H1 (cell line): Measurements from ENCODE around the gene NLRX1. TPM values are rescaled to one million over a fixed set of nuclear protein-coding genes. Genes with fewer than 3 reads are reported as not detected.

ENCODE experiments used
- CTCF ChIA-PET: fragments of 300-600 bp; sonication (Branson Sonifier 250); formaldehyde crosslinking; loops from one replicate; lab custom pipeline; 2021; ENCODE audit not compliant: partially characterized antibody; lab: Charles Lee
- POLR2A ChIA-PET: fragments of 300-600 bp; sonication (Branson Sonifier 250); formaldehyde crosslinking; loops from one replicate; lab custom pipeline; 2021; ENCODE audit warnings: inconsistent platforms; ENCODE audit not compliant: partially characterized antibody; lab: Charles Lee
- DNase-seq, 2 experiments: peaks; one replicate each; pipeline versions ENCODE4 v3.0.0 to v3.0.0-alpha.2; 2010 to 2022; ENCODE audit warnings: low spot score in 2 of 2, low read depth in 1 of 2, mixed read lengths in 1 of 2
- FAIRE-seq: peaks from 2 replicates; lab custom pipeline; 2011; peaks lifted over from hg19 to GRCh38; lab: Jason Lieb, UNC
- H2AFZ ChIP-seq: 2 replicates; pipeline ENCODE4 v1.8.1; 2012; ENCODE audit warnings: low read length, inconsistent platforms
- H2AK5ac ChIP-seq: 2 replicates; pipeline ENCODE4 v1.6.1; 2013; ENCODE audit warnings: low read depth, low read length
- H2BK120ac ChIP-seq: replicated peaks from 2 replicates; pipeline ENCODE3; 2013; ENCODE audit warnings: low read depth, low read length, inconsistent platforms
- H2BK12ac ChIP-seq: 2 replicates; pipeline ENCODE4 v1.6.1; 2013; ENCODE audit warnings: low read depth, low read length
- H2BK15ac ChIP-seq: 2 replicates; pipeline ENCODE4 v1.6.1; 2013; ENCODE audit warnings: low read length
- H2BK20ac ChIP-seq: 2 replicates; pipeline ENCODE4 v1.6.1; 2013; ENCODE audit warnings: low read length
- H2BK5ac ChIP-seq: 2 replicates; pipeline ENCODE4 v1.6.1; 2013; ENCODE audit warnings: low read depth, low read length
- H3K14ac ChIP-seq: 2 replicates; pipeline ENCODE4 v1.6.1; 2013; ENCODE audit warnings: inconsistent platforms; ENCODE audit not compliant: insufficient read length
- H3K18ac ChIP-seq: 2 replicates; pipeline ENCODE4 v1.6.1; 2013; ENCODE audit warnings: low read length; ENCODE audit errors: extremely low read depth
- H3K23ac ChIP-seq: 2 replicates; pipeline ENCODE4 v1.6.1; 2013; ENCODE audit warnings: inconsistent platforms; ENCODE audit not compliant: insufficient read length
- H3K23me2 ChIP-seq: 2 replicates; pipeline ENCODE4 v1.6.1; 2013; ENCODE audit warnings: low read depth, low read length
- H3K27ac ChIP-seq: 2 replicates; pipeline ENCODE4 v1.6.1; 2011; ENCODE audit warnings: low read depth, low read length, inconsistent platforms
- H3K27me3 ChIP-seq, 4 experiments: replicated peaks in 1 of 4; 1 replicate in 1 of 4; 2 replicates in 3 of 4; pipeline versions ENCODE4 v1.6.1 to v1.8.1; 2011 to 2013; ENCODE audit warnings: low read length in 3 of 4, mild to moderate bottlenecking in 3 of 4, inconsistent platforms in 2 of 4, mixed read lengths in 2 of 4, moderate library complexity in 1 of 4; ENCODE audit not compliant: control insufficient read depth in 3 of 4, insufficient read depth in 3 of 4; ENCODE audit errors: extremely low read depth in 1 of 4
- H3K36me3 ChIP-seq, 4 experiments: 2 replicates each; pipeline versions ENCODE4 v1.6.1 to v1.8.1; 2011 to 2013; ENCODE audit warnings: mild to moderate bottlenecking in 4 of 4, low read length in 3 of 4, moderate library complexity in 2 of 4, control low read depth in 1 of 4, inconsistent platforms in 1 of 4; ENCODE audit not compliant: insufficient read depth in 4 of 4, control insufficient read depth in 2 of 4
- H3K4ac ChIP-seq: replicated peaks from 2 replicates; pipeline ENCODE3; 2013; ENCODE audit warnings: low read length, low read depth, mixed read lengths, inconsistent platforms; ENCODE audit not compliant: insufficient read length
- H3K4me1 ChIP-seq, 4 experiments: replicated peaks in 1 of 4; 1 replicate in 1 of 4; 2 replicates in 3 of 4; pipeline versions ENCODE4 v1.6.1 to v1.8.1; 2011 to 2013; ENCODE audit warnings: low read length in 3 of 4, inconsistent platforms in 2 of 4, mixed read lengths in 1 of 4; ENCODE audit not compliant: insufficient read depth in 4 of 4, control insufficient read depth in 3 of 4
- H3K4me2 ChIP-seq, 2 experiments: 2 replicates each; pipeline versions ENCODE4 v1.6.1 to v1.8.1; 2011 to 2013; ENCODE audit warnings: low read depth in 2 of 2, low read length in 2 of 2, control low read depth in 1 of 2, inconsistent platforms in 1 of 2, mild to moderate bottlenecking in 1 of 2; ENCODE audit not compliant: insufficient read depth in 1 of 2
- H3K4me3 ChIP-seq, 4 experiments: fragments of 200-600, 300-600 bp in 1 of 4; sonication (generic), shearing (Covaris generic), sonication (Bioruptor Twin) in 1 of 4; 2 replicates each; pipeline versions ENCODE4 v1.5.1 to v1.8.1; 2011 to 2016; ENCODE audit warnings: low read length in 4 of 4, low read depth in 3 of 4, control low read depth in 2 of 4, inconsistent platforms in 2 of 4, mild to moderate bottlenecking in 2 of 4, mixed read lengths in 1 of 4, moderate library complexity in 1 of 4; ENCODE audit not compliant: insufficient read depth in 2 of 4; ENCODE audit errors: extremely low read depth in 1 of 4
- H3K56ac ChIP-seq: replicated peaks from 2 replicates; pipeline ENCODE3; 2013; ENCODE audit warnings: low read depth, mild to moderate bottlenecking, mixed read lengths, low read length, inconsistent platforms; ENCODE audit not compliant: insufficient read length
- H3K79me1 ChIP-seq: 2 replicates; pipeline ENCODE4 v1.6.1; 2013; ENCODE audit warnings: low read depth, low read length, control low read depth
- H3K79me2 ChIP-seq, 2 experiments: 2 replicates each; pipeline versions ENCODE4 v1.6.1 to v1.8.1; 2012 to 2013; ENCODE audit warnings: low read length in 2 of 2, mild to moderate bottlenecking in 2 of 2, inconsistent platforms in 1 of 2; ENCODE audit not compliant: insufficient read depth in 2 of 2, control insufficient read depth in 1 of 2
- H3K9ac ChIP-seq, 4 experiments: replicated peaks in 1 of 4; 1 replicate in 1 of 4; 2 replicates in 3 of 4; pipeline versions ENCODE4 v1.6.1 to v1.8.1; 2011 to 2013; ENCODE audit warnings: low read depth in 3 of 4, low read length in 3 of 4, control low read depth in 2 of 4, mild to moderate bottlenecking in 2 of 4, moderate library complexity in 2 of 4, inconsistent platforms in 1 of 4; ENCODE audit errors: extremely low read depth in 1 of 4
- H3K9me3 ChIP-seq, 2 experiments: 2 replicates each; pipeline versions ENCODE4 v1.6.1 to v1.8.1; 2012 to 2013; ENCODE audit warnings: mild to moderate bottlenecking in 2 of 2, moderate library complexity in 2 of 2, control low read depth in 1 of 2, inconsistent platforms in 1 of 2, low read depth in 1 of 2, low read length in 1 of 2, mixed read lengths in 1 of 2; ENCODE audit not compliant: insufficient read depth in 2 of 2
- H4K20me1 ChIP-seq, 2 experiments: replicated peaks in 1 of 2; 2 replicates each; pipeline versions ENCODE3 to v1.8.1; 2011 to 2013; ENCODE audit warnings: inconsistent platforms in 2 of 2, low read length in 2 of 2, mild to moderate bottlenecking in 1 of 2; ENCODE audit not compliant: insufficient read depth in 2 of 2, control insufficient read depth in 1 of 2
- H4K5ac ChIP-seq: 2 replicates; pipeline ENCODE4 v1.6.1; 2013; ENCODE audit warnings: low read length, low read depth, mixed read lengths, inconsistent platforms; ENCODE audit not compliant: insufficient read length
- H4K8ac ChIP-seq: 2 replicates; pipeline ENCODE4 v1.8.0; 2013; ENCODE audit warnings: mild to moderate bottlenecking, moderate library complexity, low read length, inconsistent platforms; ENCODE audit not compliant: insufficient read depth; ENCODE audit errors: extremely low read depth
- H4K91ac ChIP-seq: replicated peaks from 2 replicates; pipeline ENCODE3; 2013; ENCODE audit warnings: low read length, mixed read lengths, inconsistent platforms; ENCODE audit not compliant: insufficient read length
- BCL11A ChIP-seq, 2 experiments: IDR thresholded peaks; one replicate each; pipeline ENCODE4 v1.6.1; 2011; ENCODE audit warnings: low read depth in 2 of 2, low read length in 2 of 2, mild to moderate bottlenecking in 2 of 2
- CEBPB ChIP-seq: IDR thresholded peaks from 2 replicates; pipeline ENCODE4 v1.6.1; 2012; ENCODE audit warnings: low read depth, low read length
- E2F6 ChIP-seq: IDR thresholded peaks from 2 replicates; pipeline ENCODE4 v1.6.1; 2012; ENCODE audit warnings: inconsistent platforms
- EZH2 ChIP-seq: fragments of 200-600 bp; sonication (generic); IDR thresholded peaks from 2 replicates; pipeline ENCODE4 v1.7.1; 2012; ENCODE audit warnings: low read depth, mild to moderate bottlenecking, moderate library complexity, low read length, inconsistent platforms; ENCODE audit not compliant: severe bottlenecking
- GABPA ChIP-seq: IDR thresholded peaks from 2 replicates; pipeline ENCODE4 v1.6.1; 2011; ENCODE audit warnings: mild to moderate bottlenecking, low read length, moderate library complexity, borderline replicate concordance; ENCODE audit not compliant: insufficient read depth
- HDAC2 ChIP-seq, 2 experiments: fragments of 300-600 bp in 1 of 2; sonication (generic) in 1 of 2; IDR thresholded peaks; 2 replicates each; pipeline ENCODE4 v1.6.1; 2011 to 2012; ENCODE audit warnings: low read depth in 2 of 2, low read length in 2 of 2, mild to moderate bottlenecking in 2 of 2, moderate library complexity in 2 of 2, borderline replicate concordance in 1 of 2, inconsistent platforms in 1 of 2
- KDM1A ChIP-seq: fragments of 200-600, 300-600 bp; sonication (generic); IDR thresholded peaks from 2 replicates; pipeline ENCODE4 v1.7.1; 2016; ENCODE audit warnings: mild to moderate bottlenecking, low read length, borderline replicate concordance
- MAFK ChIP-seq: IDR thresholded peaks from 2 replicates; pipeline ENCODE4 v1.6.1; 2012; ENCODE audit warnings: low read depth, mild to moderate bottlenecking, improper control_type of control experiment, low read length
- NANOG ChIP-seq: IDR thresholded peaks from 2 replicates; pipeline ENCODE4 v1.6.1; 2011; ENCODE audit warnings: low read length, low read depth, mild to moderate bottlenecking, inconsistent platforms; ENCODE audit not compliant: insufficient read depth, poor library complexity, severe bottlenecking
- POU5F1 ChIP-seq: IDR thresholded peaks from 2 replicates; pipeline ENCODE4 v1.6.1; 2011; ENCODE audit warnings: low read depth, mild to moderate bottlenecking, low read length, moderate library complexity
- RBBP5 ChIP-seq: IDR thresholded peaks from 2 replicates; pipeline ENCODE4 v1.7.1; 2012; ENCODE audit warnings: low read depth, mild to moderate bottlenecking, inconsistent platforms, low read length, moderate library complexity, borderline replicate concordance
- whole genome bisulfite sequencing, 2 experiments: shearing (Covaris generic) in 1 of 2; methylation state at CpG; one replicate each; pipeline versions ENCODE4 v1.1.6 to v1.1.7; 2013 to 2015; ENCODE audit warnings: low lambda C conversion rate in 2 of 2, mixed read lengths in 2 of 2, inconsistent platforms in 1 of 2, low coverage in 1 of 2, missing lambda C conversion rate in 1 of 2; ENCODE audit not compliant: insufficient replicate concordance in 2 of 2, insufficient coverage in 1 of 2, insufficient read length in 1 of 2; ENCODE audit errors: extremely low coverage in 1 of 2, missing lambda C conversion rate in 1 of 2; 5-methylcytosine and 5-hydroxymethylcytosine counted together
- polyA plus RNA-seq, 7 experiments: library from polyadenylated mRNA; depleted of rRNA in 3 of 7; stranded (reverse) in 5 of 7; unstranded in 2 of 7; fragments of >200 nt in 5 of 7; fragments of 200-250 nt in 2 of 7; gene quantifications; 1 replicate in 5 of 7; 2 replicates in 1 of 7; 4 replicates in 1 of 7; pipeline versions ENCODE4 v1.2.1 to v1.2.3, GENCODE V29; 2011 to 2013; ENCODE audit warnings: missing spikeins in 2 of 7, mixed read lengths in 2 of 7
- total RNA-seq: library from RNA; stranded (reverse); fragmentation: NEBNext Ultra II Directional; extraction: Animal tissue kit (Norgen Biotek cat#: 25700); gene quantifications from 2 replicates; pipeline ENCODE4 v1.2.1, GENCODE V29; 2021

Gene NLRX1
- total and polyA plus RNA-seq, 2 of the 8 experiments (the other 6 are each of a cell fraction or from before 2014, with no cell fraction given): 13.2 to 18.6 TPM

- H3K23me2 ChIP-seq: no peaks in the 10 kb centered on the region
- peaks cover 0 to 3% (median 0%) of the 10 kb centered on the region in 4 experiments; a peak in 1 of 8 replicates for H3K36me3 ChIP-seq
- H3K14ac ChIP-seq: no peak overlapping the region
- 93 to 100% methylated on average over 1 to 14 of the region's 17 CpGs for WGBS, 2 experiments
- no peak overlapping the region for H2BK15ac ChIP-seq
- no peak for FAIRE-seq
- no peak overlapping the region for H4K8ac ChIP-seq
- H3K4me1 ChIP-seq: no peaks in the 10 kb centered on the region; a peak in 1 of 7 replicates
- no peaks in the 10 kb centered on the region for H3K27me3 ChIP-seq
- H2BK12ac ChIP-seq: no peak overlapping the region
- no peak overlapping the region for H4K5ac ChIP-seq
- H3K79me1 ChIP-seq: no peaks in the 10 kb centered on the region
- no peak overlapping the region for H2AFZ ChIP-seq
- no peak overlapping the region for H3K4me3 ChIP-seq
- no peaks in the 10 kb centered on the region for H3K9me3 ChIP-seq
- ChIA-PET POLR2A (interaction anchor here (1.4 to 2.8 kb wide), 5 partner anchors 9 to 87 kb away, joined by 5 to 12 read pairs (median 7); partner anchors contain the start of gene NLRX1), CTCF (interaction anchor here (1.1 to 24.3 kb wide), 6 partner anchors 13 to 141 kb away, joined by 3 to 389 read pairs (median 4); partner anchors contain the start of genes ABCG4 and NLRX1)
- H4K91ac ChIP-seq: no peak overlapping the region
- H2AK5ac ChIP-seq: no peak overlapping the region
- H3K4me2 ChIP-seq: no peak overlapping the region
- no peaks in the 10 kb centered on the region for H3K79me2 ChIP-seq
- no peak overlapping the region for H3K4ac ChIP-seq
- H2BK120ac ChIP-seq: no peak overlapping the region
- peaks cover 0 to 6% of the 10 kb centered on the region in 2 experiments for H4K20me1 ChIP-seq
- H2BK20ac ChIP-seq: no peak overlapping the region
- no peak overlapping the region; the same call in 1 of the 2 replicates for H2BK5ac ChIP-seq
- H3K23ac ChIP-seq: no peak overlapping the region
- no peak overlapping the region for H3K27ac ChIP-seq
- H3K9ac ChIP-seq: no peak overlapping the region; a peak in 1 of 7 replicates
- no peak overlapping the region for H3K18ac ChIP-seq
- DNase-seq: no peak
- H3K56ac ChIP-seq: no peak overlapping the region
- no peak for TF ChIP-seq RBBP5
- TF ChIP-seq NANOG: no peak
- no peak for TF ChIP-seq HDAC2 (IDR thresholded peaks at IDR 0.05; ENCODE audit: borderline replicate concordance in 1 of 2, low read depth in 2 of 2, low read length in 2 of 2)
- TF ChIP-seq BCL11A (IDR thresholded peaks at IDR 0.05; ENCODE audit: low read depth in 2 of 2, low read length in 2 of 2): no peak
- TF ChIP-seq KDM1A: no peak
- TF ChIP-seq GABPA: no peak
- TF ChIP-seq MAFK: no peak
- TF ChIP-seq POU5F1: no peak
- TF ChIP-seq E2F6: no peak
- no peak for TF ChIP-seq CEBPB
- no peak for TF ChIP-seq EZH2
Observed at GRCh38 chr11:119181677-119182412, 13.3 kb downstream of the NLRX1 start.
